Right lobe of liver (tissue), 4 donors: ENCODE data around the gene KCNQ5.

Source experiments
- CTCF ChIP-seq, 4 donors: fragments of 200-600 bp in 3 of 4; fragments of 450-650 bp in 1 of 4; IDR thresholded peaks; one replicate each; pipeline versions ENCODE4 v1.5.1 to v1.8.0; 2016 to 2022; ENCODE audit warnings: antibody characterized with exemption in 4 of 4, mild to moderate bottlenecking in 2 of 4
- POLR2A ChIP-seq: fragments of 450-650 bp; IDR thresholded peaks from one replicate; pipeline ENCODE4 v1.6.1; 2017; ENCODE audit warnings: antibody characterized with exemption, mild to moderate bottlenecking
- donor health status: DM: no; HTN: no; CAD: no.
- donor health status: DM: no; HTN: no; CAD: no.
- donor health status: DM: no; HTN: yes; CAD: no.

- TF ChIP-seq CTCF (IDR thresholded peaks at IDR 0.05) (no peak), POLR2A (no peak)
Observed at GRCh38 chr6:73083886-73084285, 462.0 kb downstream of the KCNQ5 start.
